HepG2 (cell line): ENCODE data around the gene LST1. TPM values are rescaled to one million over a fixed set of nuclear protein-coding genes. Genes with fewer than 3 reads are reported as not detected.

Source experiments
- ASH2L ChIP-seq: fragments of 300-600, 200-600 bp; sonication (generic); IDR thresholded peaks from 2 replicates; pipeline ENCODE4 v1.7.0; 2017; ENCODE audit warnings: low read depth, mild to moderate bottlenecking, moderate library complexity, mixed read lengths, low read length; ENCODE audit not compliant: insufficient read length
- CCAR2 ChIP-seq: fragments of 200-400 bp; formaldehyde crosslinking; optimal IDR thresholded peaks from 2 replicates; pipeline ENCODE3; 2018; ENCODE audit warnings: low read depth, mild to moderate bottlenecking, low read length, moderate library complexity
- DBP ChIP-seq: sonication (generic); formaldehyde crosslinking; IDR thresholded peaks from 2 replicates; pipeline ENCODE4 v1.4.0; 2020; ENCODE audit warnings: missing genetic modification reagents; ENCODE audit errors: not compliant biosample characterization
- DZIP1 ChIP-seq: sonication (generic); formaldehyde crosslinking; IDR thresholded peaks from 2 replicates; pipeline ENCODE4 v1.5.0; 2020; ENCODE audit warnings: mild to moderate bottlenecking, missing genetic modification reagents
- GATAD1 ChIP-seq: IDR thresholded peaks from 2 replicates; pipeline ENCODE4 v1.6.1; 2016; ENCODE audit warnings: missing genetic modification reagents, missing compliant biosample characterization
- GLMP ChIP-seq: sonication (generic); formaldehyde crosslinking; IDR thresholded peaks from 2 replicates; pipeline ENCODE4 v1.9.0; 2021; ENCODE audit warnings: missing genetic modification reagents, mild to moderate bottlenecking, borderline replicate concordance
- MED1 ChIP-seq: sonication (generic); formaldehyde crosslinking; IDR thresholded peaks from 2 replicates; pipeline ENCODE4 v1.4.0; 2020; ENCODE audit warnings: missing genetic modification reagents
- MLXIP ChIP-seq: sonication (generic); formaldehyde crosslinking; IDR thresholded peaks from 2 replicates; pipeline ENCODE4 v1.9.0; 2021; ENCODE audit warnings: missing genetic modification reagents, borderline replicate concordance
- NKX3-1 ChIP-seq: sonication (generic); formaldehyde crosslinking; IDR thresholded peaks from 2 replicates; pipeline ENCODE4 v1.5.0; 2020; ENCODE audit warnings: missing genetic modification reagents
- PATZ1 ChIP-seq: sonication (generic); formaldehyde crosslinking; IDR thresholded peaks from 2 replicates; pipeline ENCODE4 v1.4.0; 2020; ENCODE audit warnings: missing genetic modification reagents
- PPARG ChIP-seq: conservative IDR thresholded peaks from 2 replicates; pipeline ENCODE4 v1.6.1; 2016; ENCODE audit warnings: missing biosample characterization, missing genetic modification reagents
- RNF2 ChIP-seq: fragments of 450-650 bp; conservative IDR thresholded peaks from 2 replicates; pipeline ENCODE4 v1.6.1; 2016; ENCODE audit warnings: low read depth
- SAFB2 ChIP-seq: sonication (generic); formaldehyde crosslinking; IDR thresholded peaks from 2 replicates; pipeline ENCODE4 v1.5.1; 2020; ENCODE audit warnings: missing genetic modification reagents, low read depth, mild to moderate bottlenecking, borderline replicate concordance
- TP53 ChIP-seq: sonication (generic); formaldehyde crosslinking; conservative IDR thresholded peaks from 2 replicates; pipeline ENCODE4 v1.4.0; 2020; ENCODE audit warnings: missing genetic modification reagents
- U2AF1 ChIP-seq: fragments of 200-400 bp; formaldehyde crosslinking; optimal IDR thresholded peaks from 2 replicates; pipeline ENCODE3; 2017; ENCODE audit warnings: mild to moderate bottlenecking, low read depth, low read length
- ZBTB8A ChIP-seq: sonication (generic); formaldehyde crosslinking; IDR thresholded peaks from 2 replicates; pipeline ENCODE4 v1.4.0; 2020; ENCODE audit warnings: mild to moderate bottlenecking, low read depth, missing genetic modification reagents, borderline replicate concordance
- ZNF143 ChIP-seq: sonication (generic); formaldehyde crosslinking; IDR thresholded peaks from 2 replicates; pipeline ENCODE4 v1.4.0; 2020; ENCODE audit warnings: missing genetic modification reagents
- ZNF660 ChIP-seq: sonication (generic); formaldehyde crosslinking; IDR thresholded peaks from 2 replicates; pipeline ENCODE4 v1.5.1; 2020; ENCODE audit warnings: mild to moderate bottlenecking, low read depth, missing genetic modification reagents, borderline replicate concordance
- polyA plus RNA-seq, 8 experiments: library from polyadenylated mRNA; depleted of rRNA in 3 of 8; stranded (reverse) in 7 of 8; unstranded in 1 of 8; fragments of >200 nt; fragmentation: Illumina TruSeq in 4 of 8; extraction: Trizol in 4 of 8; gene quantifications; 2 replicates each; pipeline versions ENCODE4 v1.2.1 to v1.2.3, GENCODE V29; 2011 to 2016; ENCODE audit warnings: low read depth in 4 of 8, missing spikeins in 1 of 8, mixed read lengths in 1 of 8; ENCODE audit not compliant: insufficient read depth in 1 of 8
- total RNA-seq, 5 experiments: library from RNA; depleted of rRNA; stranded (reverse); fragments of >200 nt; fragmentation: Illumina TruSeq; extraction: Trizol; gene quantifications; 2 replicates each; pipeline ENCODE4 v1.2.3, GENCODE V29; 2016; ENCODE audit warnings: low read depth in 1 of 5

LST1 gene
- total and polyA plus RNA-seq, 2 of the 13 experiments (the other 11 are each of a cell fraction or from before 2014, with no cell fraction given) = not detected

GRCh38 chr6:31541658-31542521 is 44.2 kb upstream of the LST1 start, which contains the start of gene DDX39B (continued):
- peak; percentile 67 for TF ChIP-seq ZNF143
- TF ChIP-seq PATZ1 (CRISPR knock-in tag) = peak; percentile 29; the same call in 1 of the 2 replicates
- TF ChIP-seq PPARG = peak; percentile 30; the same call in 1 of the 2 replicates
- TF ChIP-seq ZBTB8A (CRISPR knock-in tag) = no peak
- no peak for TF ChIP-seq CCAR2
- peak; percentile 84 for TF ChIP-seq DBP (CRISPR knock-in tag)
- no peak; the same call in 1 of the 2 replicates for TF ChIP-seq SAFB2 (CRISPR knock-in tag)
- TF ChIP-seq RNF2 = peak; percentile 74; the same call in 1 of the 2 replicates
- peak; percentile 80; the same call in 1 of the 2 replicates for TF ChIP-seq MLXIP (CRISPR knock-in tag)
- TF ChIP-seq ZNF660 (CRISPR knock-in tag) = no peak
- TF ChIP-seq ASH2L = peak; percentile 93
- TF ChIP-seq GATAD1 (CRISPR knock-in tag) = peak; percentile 89
- no peak for TF ChIP-seq GLMP (CRISPR knock-in tag)
- TF ChIP-seq NKX3-1 (CRISPR knock-in tag) = peak; percentile 90
- peak; percentile 90 for TF ChIP-seq MED1 (CRISPR knock-in tag)
- no peak for TF ChIP-seq U2AF1
- no peak for TF ChIP-seq DZIP1 (CRISPR knock-in tag)
- peak; percentile 84 for TF ChIP-seq TP53
